WTC11 (cell line): ENCODE data around the gene RMC1. TPM values are rescaled to one million over a fixed set of nuclear protein-coding genes. Genes with fewer than 3 reads are reported as not detected.
A peak's percentile ranks its signal among the peaks of the same experiment; 100 is the strongest.
"Not testable (repeated sequence)": the region's sequence is repeated elsewhere in the genome, so short reads cannot be mapped to it uniquely, and the experiment has no call there.

Experiments used
- ATAC-seq: fragments of 200-7000 bp; cut with Tn5 transposase; 2 replicates; pipeline ENCODE4 v1.10.0; 2021; ENCODE audit warnings: mild to moderate bottlenecking, moderate library complexity
- CTCF ChIA-PET: fragments of 300-600 bp; sonication (Branson Sonifier 250); formaldehyde crosslinking; loops from one replicate; lab custom pipeline; 2021; ENCODE audit warnings: antibody characterized with exemption; lab: Charles Lee
- POLR2A ChIA-PET: fragments of 350-600 bp; sonication (Branson Sonifier 250); formaldehyde crosslinking; loops from one replicate; lab custom pipeline; 2021; ENCODE audit warnings: antibody characterized with exemption; lab: Charles Lee
- DNase-seq: peaks from one replicate; pipeline ENCODE4 v3.0.0; 2021; ENCODE audit warnings: low spot score
- H3K27ac Mint-ChIP-seq: 2 replicates; pipeline ENCODE4 v1.8.0; 2021; ENCODE audit warnings: mixed read lengths
- H3K27me3 Mint-ChIP-seq: 2 replicates; pipeline ENCODE4 v1.8.0; 2021; ENCODE audit warnings: low read depth, mild to moderate bottlenecking, moderate library complexity, mixed read lengths
- H3K36me3 Mint-ChIP-seq: 2 replicates; pipeline ENCODE4 v1.8.0; 2021; ENCODE audit warnings: mixed read lengths
- H3K4me1 Mint-ChIP-seq: 2 replicates; pipeline ENCODE4 v1.8.0; 2022; ENCODE audit warnings: mixed read lengths
- H3K4me3 Mint-ChIP-seq: 2 replicates; pipeline ENCODE4 v1.8.0; 2021; ENCODE audit warnings: mild to moderate bottlenecking, moderate library complexity, mixed read lengths
- H3K9me3 Mint-ChIP-seq: 2 replicates; pipeline ENCODE4 v1.8.0; 2021; ENCODE audit warnings: mixed read lengths
- AFF4 ChIP-seq: sonication (generic); formaldehyde crosslinking; IDR thresholded peaks from 2 replicates; pipeline ENCODE4 v1.8.1; 2023; ENCODE audit warnings: mild to moderate bottlenecking, missing genetic modification reagents, borderline replicate concordance
- ATF2 ChIP-seq: sonication (generic); formaldehyde crosslinking; IDR thresholded peaks from 2 replicates; pipeline ENCODE4 v1.8.1; 2022; ENCODE audit warnings: low read depth, missing genetic modification reagents, borderline replicate concordance
- CBFB ChIP-seq: sonication (generic); formaldehyde crosslinking; IDR thresholded peaks from 2 replicates; pipeline ENCODE4 v1.8.1; 2022; ENCODE audit warnings: mild to moderate bottlenecking, low read depth, missing genetic modification reagents
- CREB1 ChIP-seq: sonication (generic); formaldehyde crosslinking; IDR thresholded peaks from 2 replicates; pipeline ENCODE4 v1.8.0; 2023; ENCODE audit warnings: mild to moderate bottlenecking, missing genetic modification reagents
- ELF4 ChIP-seq: sonication (generic); formaldehyde crosslinking; IDR thresholded peaks from 2 replicates; pipeline ENCODE4 v1.8.1; 2022; ENCODE audit warnings: low read depth, mild to moderate bottlenecking, moderate library complexity, missing genetic modification reagents
- EMX1 ChIP-seq: fragments of 250-450 bp; sonication (Bioruptor Pico); IDR thresholded peaks from 2 replicates; pipeline ENCODE4 v1.8.0; 2021; ENCODE audit warnings: mild to moderate bottlenecking
- GABPB1 ChIP-seq: sonication (generic); formaldehyde crosslinking; IDR thresholded peaks from 2 replicates; pipeline ENCODE4 v1.8.1; 2023; ENCODE audit warnings: mild to moderate bottlenecking, missing genetic modification reagents
- MLX ChIP-seq: sonication (generic); formaldehyde crosslinking; IDR thresholded peaks from 2 replicates; pipeline ENCODE4 v1.8.1; 2023; ENCODE audit warnings: mild to moderate bottlenecking, missing genetic modification reagents, moderate library complexity
- NFATC4 ChIP-seq: fragments of 250-450 bp; sonication (Bioruptor Pico); IDR thresholded peaks from 2 replicates; pipeline ENCODE4 v1.9.0; 2021; ENCODE audit warnings: mild to moderate bottlenecking
- NR1H2 ChIP-seq: sonication (generic); formaldehyde crosslinking; IDR thresholded peaks from 2 replicates; pipeline ENCODE4 v1.9.0; 2021; ENCODE audit warnings: mild to moderate bottlenecking, moderate library complexity, missing genetic modification reagents
- PREB ChIP-seq: sonication (generic); formaldehyde crosslinking; IDR thresholded peaks from 2 replicates; pipeline ENCODE4 v1.8.1; 2022; ENCODE audit warnings: mild to moderate bottlenecking, missing genetic modification reagents, moderate library complexity, borderline replicate concordance
- SMAD3 ChIP-seq: sonication (generic); formaldehyde crosslinking; IDR thresholded peaks from 2 replicates; pipeline ENCODE4 v1.8.0; 2022; ENCODE audit warnings: missing genetic modification reagents, mild to moderate bottlenecking, borderline replicate concordance
- TEAD1 ChIP-seq: sonication (generic); formaldehyde crosslinking; IDR thresholded peaks from 2 replicates; pipeline ENCODE4 v1.8.0; 2022; ENCODE audit warnings: mild to moderate bottlenecking, missing genetic modification reagents
- TEAD4 ChIP-seq: sonication (generic); formaldehyde crosslinking; IDR thresholded peaks from 2 replicates; pipeline ENCODE4 v1.8.0; 2022; ENCODE audit warnings: mild to moderate bottlenecking, missing genetic modification reagents
- ZNF281 ChIP-seq: sonication (generic); formaldehyde crosslinking; IDR thresholded peaks from 2 replicates; pipeline ENCODE4 v1.8.0; 2023; ENCODE audit warnings: mild to moderate bottlenecking, missing genetic modification reagents
- ZNF396 ChIP-seq: fragments of 250-450 bp; sonication (Bioruptor Pico); IDR thresholded peaks from 2 replicates; pipeline ENCODE4 v1.8.0; 2021; ENCODE audit warnings: mild to moderate bottlenecking, moderate library complexity, borderline replicate concordance
- ZNF425 ChIP-seq: fragments of 250-450 bp; sonication (Bioruptor Pico); conservative IDR thresholded peaks from 2 replicates; pipeline ENCODE4 v1.9.0; 2021; ENCODE audit warnings: mild to moderate bottlenecking
- ZNF671 ChIP-seq: fragments of 250-450 bp; sonication (Bioruptor Pico); IDR thresholded peaks from 2 replicates; pipeline ENCODE4 v1.8.0; 2021; ENCODE audit warnings: mild to moderate bottlenecking
- total RNA-seq: library from RNA; stranded (reverse); gene quantifications from 3 replicates; pipeline ENCODE4 v1.2.3, GENCODE V29; 2021

The RMC1 gene
- total RNA-seq, 1 experiment from 2014 or later: 15.6 TPM

GRCh38 chr18:23553887-23554286, 50.6 kb downstream of the RMC1 start (continued):
- no peak for TF ChIP-seq ZNF425 (CRISPR knock-in tag)
- no peak for TF ChIP-seq ATF2 (CRISPR knock-in tag)
- TF ChIP-seq PREB (CRISPR knock-in tag): no peak
- no peak for TF ChIP-seq ZNF396 (CRISPR knock-in tag)
- no peak for TF ChIP-seq CREB1 (CRISPR knock-in tag)

GRCh38 chr18:23556145-23556780, 53.0 kb downstream of the RMC1 start:
- POLR2A ChIA-PET: no interaction called here
- H3K36me3 Mint-ChIP-seq: peaks cover 67% of the 10 kb centered on the region
- H3K9me3 Mint-ChIP-seq: no peaks in the 10 kb centered on the region
- no peak for DNase-seq
- ATAC-seq: no peak
- H3K4me3 Mint-ChIP-seq: no peak overlapping the region
- no peaks in the 10 kb centered on the region for H3K4me1 Mint-ChIP-seq
- CTCF ChIA-PET: no interaction called here
- H3K27ac Mint-ChIP-seq: no peak overlapping the region
- no peaks in the 10 kb centered on the region for H3K27me3 Mint-ChIP-seq
- TF ChIP-seq GABPB1 (CRISPR knock-in tag): 0 out of 2 replicates have a peak, but pooled peaks have one; percentile 62
- no peak for TF ChIP-seq NFATC4 (CRISPR knock-in tag)
- TF ChIP-seq, all 79 proteins: peak for 1

GRCh38 chr18:23557511-23557910, 54.2 kb downstream of the RMC1 start:
- H3K9me3 Mint-ChIP-seq, DNase-seq, POLR2A ChIA-PET, CTCF ChIA-PET, H3K4me3 Mint-ChIP-seq, H3K27ac Mint-ChIP-seq, H3K4me1 Mint-ChIP-seq, ATAC-seq, H3K27me3 Mint-ChIP-seq: not testable (repeated sequence)
- peaks cover 65% of the 10 kb centered on the region for H3K36me3 Mint-ChIP-seq

- no peak overlapping the region for H3K27ac Mint-ChIP-seq
- H3K27me3 Mint-ChIP-seq: no peaks in the 10 kb centered on the region
- H3K4me3 Mint-ChIP-seq: no peak overlapping the region
- POLR2A ChIA-PET: no interaction called here
- DNase-seq: no peak
- peaks cover 48% of the 10 kb centered on the region for H3K36me3 Mint-ChIP-seq
- H3K4me1 Mint-ChIP-seq: no peaks in the 10 kb centered on the region
- ATAC-seq: no peak
- no peaks in the 10 kb centered on the region for H3K9me3 Mint-ChIP-seq
- CTCF ChIA-PET: no interaction called here
- TF ChIP-seq TEAD4 (CRISPR knock-in tag) (no peak), EMX1 (CRISPR knock-in tag) (no peak), AFF4 (CRISPR knock-in tag) (no peak), GABPB1 (CRISPR knock-in tag) (no peak), NR1H2 (CRISPR knock-in tag) (no peak), ELF4 (CRISPR knock-in tag) (no peak), MLX (CRISPR knock-in tag) (no peak), TEAD1 (CRISPR knock-in tag) (no peak), CBFB (CRISPR knock-in tag) (no peak), ZNF671 (CRISPR knock-in tag) (no peak), ZNF281 (CRISPR knock-in tag) (no peak), SMAD3 (CRISPR knock-in tag) (no peak)
Measured at GRCh38 chr18:23560186-23560585, 56.9 kb downstream of the RMC1 start.
